Measurements from ENCODE around the gene EPHA8. TPM values are rescaled to one million over a fixed set of nuclear protein-coding genes. Genes with fewer than 3 reads are reported as not detected.

Gene EPHA8
- polyA plus RNA-seq, 2 of the 4 experiments (the other 2 are of a cell fraction): not detected

- no peak for DNase-seq (ENCODE audit: low read depth in 1 of 2, low spot score in 1 of 2)
- no peak for ATAC-seq
- TF ChIP-seq RAD21 (conservative IDR thresholded peaks at IDR 0.05 in 1 of 2, IDR thresholded peaks at IDR 0.05 in 1 of 2) (no peak), HMGXB4 (CRISPR knock-in tag; IDR thresholded peaks at IDR 0.05; ENCODE audit: borderline replicate concordance) (no peak), CEBPB (IDR thresholded peaks at IDR 0.05) (no peak), KDM5A (IDR thresholded peaks at IDR 0.05) (no peak), JUNB (IDR thresholded peaks at IDR 0.05) (no peak), POLR2A (IDR thresholded peaks at IDR 0.05; ENCODE audit: low read length) (no peak), HOXB13 (CRISPR knock-in tag; IDR thresholded peaks at IDR 0.05; ENCODE audit: low read depth) (no peak), USF2 (IDR thresholded peaks at IDR 0.05) (no peak), MAX (IDR thresholded peaks at IDR 0.05) (no peak), PHF8 (IDR thresholded peaks at IDR 0.05; ENCODE audit: borderline replicate concordance, low read depth) (no peak), JUN (IDR thresholded peaks at IDR 0.05) (no peak), NFE2L2 (conservative IDR thresholded peaks at IDR 0.05; ENCODE audit: low read length) (no peak), HOXB5 (CRISPR knock-in tag; IDR thresholded peaks at IDR 0.05) (no peak), HOXA7 (CRISPR knock-in tag; IDR thresholded peaks at IDR 0.05) (no peak), ATOH8 (CRISPR knock-in tag; IDR thresholded peaks at IDR 0.05; ENCODE audit: low read depth) (no peak), ZNF302 (CRISPR knock-in tag; IDR thresholded peaks at IDR 0.05) (no peak), CBX8 (IDR thresholded peaks at IDR 0.05) (no peak), MAFK (IDR thresholded peaks at IDR 0.05; ENCODE audit: partially characterized antibody) (no peak), CHD4 (IDR thresholded peaks at IDR 0.05; ENCODE audit: borderline replicate concordance) (no peak), RARB (CRISPR knock-in tag; IDR thresholded peaks at IDR 0.05) (no peak)
- H3K4me3 ChIP-seq: no peak overlapping the region
- H3K9me3 ChIP-seq: no peaks in the 10 kb centered on the region
- ChIA-PET CTCF (interaction anchor here (0.6 to 8.2 kb wide), 35 partner anchors 8 to 531 kb away, joined by 3 to 248 read pairs (median 5); partner anchors contain the start of gene C1QB), POLR2A (interaction anchor here (1.0 kb wide), 1 partner anchor 221 kb away, joined by 4 read pairs; no protein-coding TSS in a partner anchor)
- 31% methylated on average over 5 of the region's 8 CpGs for WGBS (ENCODE audit: missing lambda C conversion rate)
- no peak overlapping the region for H3K27ac ChIP-seq
- H3K4me1 ChIP-seq: 0 out of 3 replicates have a peak, but pooled peaks cover 5% of the 10 kb centered on the region
- no peak for FAIRE-seq
- no peak overlapping the region; the same call in 2 of the 3 replicates for H3K4me2 ChIP-seq
These were observed 78.0 kb downstream of the EPHA8 start for GRCh38 chr1:22641247-22641646.

- no peak overlapping the region for H3K4me3 ChIP-seq
- ATAC-seq: peak; percentile 75 to 93
- ChIA-PET POLR2A (interaction anchor here (1.0 kb wide), 1 partner anchor 221 kb away, joined by 4 read pairs; no protein-coding TSS in a partner anchor), CTCF (interaction anchor here (0.6 to 8.2 kb wide), 49 partner anchors 9 to 734 kb away, joined by 3 to 248 read pairs (median 4); partner anchors contain the start of gene C1QB)
- TF ChIP-seq BCL3 (IDR thresholded peaks at IDR 0.05): no peak
- peak; percentile 91 for TF ChIP-seq SMC3 (IDR thresholded peaks at IDR 0.05)
- peak; percentile 87 to 94 for TF ChIP-seq RAD21 (conservative IDR thresholded peaks at IDR 0.05 in 1 of 2, IDR thresholded peaks at IDR 0.05 in 1 of 2)
- no peak for TF ChIP-seq KDM1A (IDR thresholded peaks at IDR 0.05; ENCODE audit: low read depth)
- peak; percentile 78 for TF ChIP-seq CTCF (IDR thresholded peaks at IDR 0.05)
- H3K27ac ChIP-seq: no peak overlapping the region
- peak; percentile 19 to 66 for DNase-seq (ENCODE audit: low read depth in 1 of 2, low spot score in 1 of 2)
- no peak for FAIRE-seq
- no peaks in the 10 kb centered on the region for H3K9me3 ChIP-seq
- 6% methylated on average over 12 of the region's 18 CpGs for WGBS (ENCODE audit: missing lambda C conversion rate)
- 0 out of 3 replicates have a peak, but pooled peaks cover 5% of the 10 kb centered on the region for H3K4me1 ChIP-seq
- peak overlapping the region; percentile 85 for H3K4me2 ChIP-seq
These were observed 78.8 kb downstream of the EPHA8 start for GRCh38 chr1:22641906-22642636.
